ENCODE results near the gene KIF24. TPM values are rescaled to one million over a fixed set of nuclear protein-coding genes. Genes with fewer than 3 reads are reported as not detected.

The KIF24 gene
- total and polyA plus RNA-seq, 2 donors (not counting 1 experiment from before 2014, with no cell fraction given) = 0.07 to 0.79 TPM

- Histone ChIP-seq H3K4me2 (replicated peaks; ENCODE audit: low read depth, low read length, poor library complexity, severe bottlenecking) (no peak overlapping the region), H3K27me3 (replicated peaks in 1 of 4; ENCODE audit: control extremely low read depth in 1 of 4, control insufficient read depth in 3 of 4, insufficient read depth in 4 of 4, low read length in 3 of 4) (no peaks in the 10 kb centered on the region), H3K27ac (ENCODE audit: low read length in 2 of 2) (no peak overlapping the region), H3K9me3 (ENCODE audit: control extremely low read depth in 1 of 3, control insufficient read depth in 2 of 3, insufficient read depth in 1 of 3, low read length in 2 of 3) (peaks cover 0 to 7% (median 0%) of the 10 kb centered on the region in 3 donors), H3K36me3 (replicated peaks in 1 of 2; ENCODE audit: control extremely low read depth in 1 of 2, control insufficient read depth in 1 of 2, extremely low read depth in 1 of 2, insufficient read depth in 2 of 2, low read length in 1 of 2) (no peaks in the 10 kb centered on the region), H3K9ac (ENCODE audit: low read length) (no peak overlapping the region), H2AFZ (ENCODE audit: insufficient read depth, low read depth, low read length, poor library complexity, severe bottlenecking) (no peak overlapping the region), H3K4me3 (ENCODE audit: control extremely low read depth in 1 of 5, extremely low read depth in 1 of 5, insufficient read depth in 1 of 5, low read depth in 2 of 5, low read length in 4 of 5) (no peak overlapping the region), H3K4me1 (ENCODE audit: control insufficient read depth in 2 of 2, insufficient read depth in 2 of 2, low read length in 2 of 2) (no peaks in the 10 kb centered on the region), H4K20me1 (ENCODE audit: control insufficient read depth, insufficient read depth, low read length, poor library complexity, severe bottlenecking) (no peaks in the 10 kb centered on the region), H3K79me2 (ENCODE audit: control insufficient read depth, insufficient read depth, low read length) (peaks cover 13% of the 10 kb centered on the region)
- H3K27me3 Mint-ChIP-seq = no peaks in the 10 kb centered on the region
- TF ChIP-seq CTCF (IDR thresholded peaks at IDR 0.05) = no peak
- no peak for TF ChIP-seq EZH2 (IDR thresholded peaks at IDR 0.05; ENCODE audit: borderline replicate concordance, insufficient read depth, low read depth, low read length, poor library complexity, severe bottlenecking)
- H3K27ac Mint-ChIP-seq = no peak overlapping the region
- WGBS (ENCODE audit: insufficient coverage) = no CpG with 5 or more reads among the region's 2 CpGs
- H3K4me3 Mint-ChIP-seq = no peak overlapping the region
- H3K4me1 Mint-ChIP-seq = peaks cover 1% of the 10 kb centered on the region
- no peaks in the 10 kb centered on the region for H3K9me3 Mint-ChIP-seq (ENCODE audit: insufficient read depth)
- intact Hi-C loops (cut with micrococcal nuclease) = no loop called here
- ChIA-PET CTCF (interaction anchor here (0.7 kb wide), 1 partner anchor 289 kb away, joined by 3 read pairs; no protein-coding TSS in a partner anchor), POLR2A (no interaction called here)
- DNase-seq (no peak), ATAC-seq (ENCODE audit: low read depth) (no peak)
These were observed 11.6 kb downstream of the KIF24 start for GRCh38 chr9:34317436-34317835.

GRCh38 chr9:34311499-34312185 lies 17.4 kb downstream of the KIF24 start:
- Mint-ChIP-seq H3K27ac (no peak overlapping the region), H3K4me1 (no peaks in the 10 kb centered on the region), H3K27me3 (no peaks in the 10 kb centered on the region), H3K9me3 (ENCODE audit: insufficient read depth) (no peaks in the 10 kb centered on the region), H3K4me3 (no peak overlapping the region)
- Histone ChIP-seq H3K36me3 (replicated peaks in 1 of 2; ENCODE audit: control extremely low read depth in 1 of 2, control insufficient read depth in 1 of 2, extremely low read depth in 1 of 2, insufficient read depth in 2 of 2, low read length in 1 of 2) (no peaks in the 10 kb centered on the region), H3K27ac (ENCODE audit: low read length in 2 of 2) (no peak overlapping the region), H3K4me1 (ENCODE audit: control insufficient read depth in 2 of 2, insufficient read depth in 2 of 2, low read length in 2 of 2) (no peaks in the 10 kb centered on the region), H3K27me3 (replicated peaks in 1 of 4; ENCODE audit: control extremely low read depth in 1 of 4, control insufficient read depth in 3 of 4, insufficient read depth in 4 of 4, low read length in 3 of 4) (no peaks in the 10 kb centered on the region), H3K9me3 (ENCODE audit: control extremely low read depth in 1 of 3, control insufficient read depth in 2 of 3, insufficient read depth in 1 of 3, low read length in 2 of 3) (peaks cover 0 to 7% (median 0%) of the 10 kb centered on the region in 3 donors), H2AFZ (ENCODE audit: insufficient read depth, low read depth, low read length, poor library complexity, severe bottlenecking) (no peak overlapping the region), H3K9ac (ENCODE audit: low read length) (no peak overlapping the region), H3K4me3 (ENCODE audit: control extremely low read depth in 1 of 5, extremely low read depth in 1 of 5, insufficient read depth in 1 of 5, low read depth in 2 of 5, low read length in 4 of 5) (no peak overlapping the region), H4K20me1 (ENCODE audit: control insufficient read depth, insufficient read depth, low read length, poor library complexity, severe bottlenecking) (no peaks in the 10 kb centered on the region), H3K79me2 (ENCODE audit: control insufficient read depth, insufficient read depth, low read length) (no peaks in the 10 kb centered on the region), H3K4me2 (replicated peaks; ENCODE audit: low read depth, low read length, poor library complexity, severe bottlenecking) (no peak overlapping the region)
- CTCF ChIA-PET = no interaction called here
- intact Hi-C loops (cut with micrococcal nuclease) = no loop called here
- no peak for TF ChIP-seq CTCF (IDR thresholded peaks at IDR 0.05)
- no peak for TF ChIP-seq EZH2 (IDR thresholded peaks at IDR 0.05; ENCODE audit: borderline replicate concordance, insufficient read depth, low read depth, low read length, poor library complexity, severe bottlenecking)
- POLR2A ChIA-PET = no interaction called here
- DNase-seq (no peak), ATAC-seq (ENCODE audit: low read depth) (no peak)
- no CpG with 5 or more reads among the region's 6 CpGs for WGBS (ENCODE audit: insufficient coverage)
